Cerebellar nuclear complex (tissue), 1 donor: ENCODE data around the gene FMN1.

ENCODE experiments used
- DNase-seq, 2 experiments: peaks; one replicate each; lab custom pipeline; 2025; lab: John Stamatoyannopoulos, UW

Gene FMN1

DNA sequence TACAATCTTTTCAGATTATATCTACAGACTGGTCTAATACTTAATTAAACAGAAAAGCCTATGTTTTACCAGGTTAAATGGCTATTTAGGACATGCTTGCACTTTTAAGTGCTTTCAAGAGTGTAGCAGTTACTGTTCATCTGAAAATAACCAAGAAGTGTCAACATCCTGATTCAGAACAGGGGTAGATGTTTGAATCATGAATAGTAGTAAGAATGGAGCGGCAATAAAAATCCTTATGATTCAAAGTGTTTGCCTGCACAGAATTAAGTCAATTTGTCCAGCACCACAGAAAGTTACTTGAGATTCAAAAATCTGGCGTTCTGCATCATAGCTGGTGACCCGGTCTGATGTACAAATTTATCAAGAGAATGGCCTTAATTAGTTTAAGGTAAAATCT, 428.4 kb downstream of the FMN1 start:
- no peak for DNase-seq

DNA sequence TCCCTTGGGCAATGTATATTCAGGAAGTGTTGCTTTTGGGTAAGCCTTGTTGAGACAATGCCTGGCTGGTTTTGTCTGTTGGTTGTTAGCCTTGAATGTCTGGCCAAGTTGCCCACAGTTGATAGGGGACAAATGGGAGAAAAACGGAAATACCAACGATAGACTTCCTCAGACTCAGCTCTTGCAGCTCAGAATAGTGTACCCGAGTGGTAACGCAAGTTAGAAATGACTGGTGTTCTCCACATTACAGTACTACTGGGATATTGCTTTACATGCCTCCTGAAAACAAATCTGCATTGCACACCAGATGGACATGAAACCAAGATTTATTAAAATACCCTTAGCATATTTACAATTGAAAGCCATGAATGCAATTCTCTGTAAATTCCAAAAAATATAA, 429.3 kb downstream of the FMN1 start:
- no peak for DNase-seq

DNA sequence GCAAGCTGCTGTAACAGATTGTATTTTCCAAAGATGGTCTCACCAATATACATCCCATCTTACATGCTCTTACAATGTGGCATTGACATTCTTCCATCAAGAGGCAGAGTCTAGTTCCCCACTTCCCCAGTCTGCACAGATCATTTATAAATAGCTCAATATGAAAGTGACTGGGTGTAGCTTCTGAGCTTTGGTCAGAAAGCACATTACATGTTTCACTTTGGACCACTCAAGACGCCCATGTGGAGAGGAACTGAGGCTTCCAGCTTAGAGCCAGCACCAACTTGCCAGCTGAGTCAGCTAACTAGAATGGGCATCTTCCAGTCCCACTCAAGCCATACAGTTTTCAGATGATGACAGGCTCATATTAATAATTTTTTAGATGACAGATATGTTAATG, 431.2 kb downstream of the FMN1 start:
- no peak for DNase-seq

- no peak for DNase-seq
Measured at GRCh38 chr15:32757426-32757825, 437.1 kb downstream of the FMN1 start.

DNA sequence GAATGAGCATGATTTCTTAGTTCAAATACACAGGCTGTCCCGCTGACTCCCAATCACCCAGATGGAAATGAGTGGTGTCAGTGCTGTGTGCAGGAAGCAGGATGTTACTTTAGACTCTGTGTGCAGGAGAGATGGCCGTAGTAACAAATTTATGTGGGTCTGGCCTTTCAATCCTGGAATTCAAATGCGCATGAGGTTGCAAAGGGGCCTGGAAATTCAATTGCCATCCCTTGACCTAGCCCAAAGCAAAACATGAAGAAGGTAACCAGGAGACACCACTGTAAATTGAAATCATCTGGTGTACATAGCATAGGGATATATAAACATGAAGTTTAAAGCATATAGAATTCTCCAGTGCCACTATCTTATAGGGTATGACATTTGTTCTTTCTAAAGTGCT, 443.5 kb downstream of the FMN1 start:
- DNase-seq: no peak

- DNase-seq: no peak
Measured at GRCh38 chr15:32747921-32748342, 446.6 kb downstream of the FMN1 start.

- no peak for DNase-seq
Measured at GRCh38 chr15:32746116-32746857, 448.2 kb downstream of the FMN1 start.

GRCh38 chr15:32743411-32744140, 450.9 kb downstream of the FMN1 start:
- no peak for DNase-seq

DNA sequence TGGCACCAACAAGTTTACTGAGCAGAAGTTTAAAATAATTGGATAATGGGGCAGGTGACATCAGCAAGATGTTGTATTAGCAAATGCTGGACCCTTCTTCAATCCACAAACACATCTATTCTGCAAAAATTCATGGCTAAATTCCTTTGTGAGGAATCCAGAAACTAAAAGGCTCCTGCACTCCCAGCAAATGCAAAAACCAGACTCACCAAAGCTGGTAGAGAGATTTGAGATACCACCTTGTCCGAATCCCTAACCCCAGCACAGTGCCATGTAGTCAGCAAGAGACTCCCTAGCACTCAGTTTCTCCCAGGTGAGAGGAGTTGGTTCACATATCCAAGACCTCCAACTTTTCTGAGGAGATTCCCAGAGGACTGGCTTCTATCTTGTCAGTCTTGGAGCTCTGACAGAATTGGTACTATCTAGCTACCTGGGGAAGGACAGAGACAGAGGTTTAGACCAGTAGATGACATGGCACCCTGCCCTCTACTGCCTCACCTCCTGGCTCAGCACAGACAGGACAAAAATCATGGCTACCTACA, 454.9 kb downstream of the FMN1 start:
- DNase-seq: no peak

GRCh38 chr15:32738666-32739065, 455.8 kb downstream of the FMN1 start:
- DNase-seq: no peak

DNA sequence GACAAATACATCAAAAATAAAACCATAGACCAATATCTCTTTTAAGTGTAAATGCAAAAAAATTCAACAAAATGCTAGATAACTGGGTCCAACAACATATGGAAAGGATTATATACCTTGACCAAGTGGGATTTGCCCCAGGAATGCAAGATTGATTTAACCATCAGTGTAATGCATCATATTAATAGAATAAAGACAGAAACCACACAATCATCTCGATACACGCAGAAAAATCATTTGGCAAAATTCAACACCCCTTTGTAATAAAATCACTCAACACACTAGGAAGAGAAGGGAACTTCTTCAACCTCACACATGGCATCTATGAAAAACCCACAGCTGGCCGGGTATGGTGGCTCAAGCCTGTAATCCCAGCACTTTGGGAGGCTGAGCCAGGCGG, 457.2 kb downstream of the FMN1 start:
- no peak for DNase-seq

GRCh38 chr15:32736701-32737061, 457.8 kb downstream of the FMN1 start:
- no peak for DNase-seq

DNA sequence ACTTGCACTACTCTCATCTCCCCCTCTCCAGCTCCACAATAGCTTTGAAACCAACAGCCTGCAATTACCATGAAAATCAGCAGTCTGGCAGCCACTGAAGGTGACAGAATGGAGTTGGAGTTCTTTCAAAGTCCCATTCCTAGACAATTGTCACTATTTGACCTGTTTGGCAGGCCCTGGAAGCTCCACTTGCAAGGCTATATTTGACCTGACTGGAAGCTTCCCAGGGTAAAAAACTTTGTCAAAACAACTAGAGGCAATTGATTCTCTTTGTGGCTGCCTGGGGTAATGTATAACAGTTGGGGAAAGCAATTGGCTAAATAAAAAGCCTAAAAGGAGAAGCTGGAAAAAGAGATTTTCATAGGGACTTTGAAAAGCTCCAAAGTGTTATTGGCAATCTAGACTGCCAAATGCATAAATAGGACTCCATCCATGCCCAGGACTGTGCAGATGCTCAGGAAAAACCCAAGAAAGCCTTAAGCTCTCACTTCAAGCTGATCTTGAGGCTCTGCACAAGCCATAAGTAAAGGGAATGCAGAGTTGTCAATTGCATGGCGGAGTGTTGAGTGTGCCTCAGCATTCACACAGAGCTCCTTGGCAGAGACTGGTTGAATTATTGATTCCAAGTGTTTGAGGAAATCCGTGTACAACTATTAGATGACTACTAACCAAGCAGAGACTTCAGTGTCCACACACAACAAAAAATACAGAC, 458.4 kb downstream of the FMN1 start:
- no peak for DNase-seq

DNA sequence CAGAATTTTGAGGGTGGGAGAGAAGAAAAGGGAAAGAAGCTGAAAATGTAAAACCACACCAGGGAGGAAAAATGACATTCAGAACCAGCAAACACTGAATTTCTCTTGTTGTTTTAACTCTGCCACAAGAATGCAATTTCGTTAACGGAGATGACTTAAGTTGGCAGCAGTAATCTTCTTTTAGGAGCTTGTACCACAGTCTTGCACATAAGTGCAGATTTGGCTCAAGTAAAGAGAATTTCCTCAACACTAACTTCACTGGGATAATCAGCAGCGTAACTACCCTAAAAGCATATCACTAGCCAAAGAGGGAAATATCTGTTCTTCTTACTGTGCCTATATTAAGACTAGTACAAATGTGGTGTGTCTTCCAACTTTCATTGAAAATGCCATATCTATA, 461.2 kb downstream of the FMN1 start:
- no peak for DNase-seq

DNA sequence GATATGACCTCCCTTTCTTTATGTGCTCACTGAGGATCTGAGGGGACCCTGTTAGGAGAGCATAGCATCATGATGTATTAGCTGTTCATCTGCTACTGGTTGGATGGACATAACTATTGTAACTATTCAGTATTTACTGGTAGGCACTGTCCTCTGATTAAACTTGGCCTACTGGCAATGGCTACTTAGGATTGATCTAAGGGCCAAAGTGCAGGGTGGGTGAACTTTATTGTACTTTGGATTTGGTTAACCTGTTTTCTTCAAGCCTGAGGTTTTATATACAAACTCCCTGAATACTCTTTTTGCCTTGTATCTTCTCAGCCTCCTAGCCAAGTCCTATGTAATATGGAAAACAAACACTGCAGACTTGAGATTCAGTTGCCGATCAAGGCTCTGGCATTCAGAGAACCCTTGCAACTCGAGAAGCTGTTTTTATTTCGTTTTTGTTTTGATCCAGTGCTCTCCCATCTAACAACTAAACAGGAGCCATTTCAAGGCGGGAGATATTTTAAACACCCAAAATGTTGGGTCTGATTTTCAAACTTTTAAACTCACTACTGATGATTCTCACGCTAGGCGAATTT, 461.8 kb downstream of the FMN1 start:
- DNase-seq: no peak

DNA sequence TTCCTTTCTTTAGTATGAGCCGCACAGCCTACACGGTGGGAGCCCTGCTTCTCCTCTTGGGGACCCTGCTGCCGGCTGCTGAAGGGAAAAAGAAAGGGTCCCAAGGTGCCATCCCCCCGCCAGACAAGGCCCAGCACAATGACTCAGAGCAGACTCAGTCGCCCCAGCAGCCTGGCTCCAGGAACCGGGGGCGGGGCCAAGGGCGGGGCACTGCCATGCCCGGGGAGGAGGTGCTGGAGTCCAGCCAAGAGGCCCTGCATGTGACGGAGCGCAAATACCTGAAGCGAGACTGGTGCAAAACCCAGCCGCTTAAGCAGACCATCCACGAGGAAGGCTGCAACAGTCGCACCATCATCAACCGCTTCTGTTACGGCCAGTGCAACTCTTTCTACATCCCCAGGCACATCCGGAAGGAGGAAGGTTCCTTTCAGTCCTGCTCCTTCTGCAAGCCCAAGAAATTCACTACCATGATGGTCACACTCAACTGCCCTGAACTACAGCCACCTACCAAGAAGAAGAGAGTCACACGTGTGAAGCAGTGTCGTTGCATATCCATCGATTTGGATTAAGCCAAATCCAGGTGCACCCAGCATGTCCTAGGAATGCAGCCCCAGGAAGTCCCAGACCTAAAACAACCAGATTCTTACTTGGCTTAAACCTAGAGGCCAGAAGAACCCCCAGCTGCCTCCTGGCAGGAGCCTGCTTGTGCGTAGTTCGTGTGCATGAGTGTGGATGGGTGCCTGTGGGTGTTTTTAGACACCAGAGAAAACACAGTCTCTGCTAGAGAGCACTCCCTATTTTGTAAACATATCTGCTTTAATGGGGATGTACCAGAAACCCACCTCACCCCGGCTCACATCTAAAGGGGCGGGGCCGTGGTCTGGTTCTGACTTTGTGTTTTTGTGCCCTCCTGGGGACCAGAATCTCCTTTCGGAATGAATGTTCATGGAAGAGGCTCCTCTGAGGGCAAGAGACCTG, 463.5 kb downstream of the FMN1 start:
- DNase-seq: no peak

GRCh38 chr15:32729700-32730395, 464.7 kb downstream of the FMN1 start:
- DNase-seq: no peak

GRCh38 chr15:32723171-32723948, 471.2 kb downstream of the FMN1 start:
- DNase-seq: no peak

GRCh38 chr15:32722136-32722535, 472.4 kb downstream of the FMN1 start:
- no peak for DNase-seq

DNA sequence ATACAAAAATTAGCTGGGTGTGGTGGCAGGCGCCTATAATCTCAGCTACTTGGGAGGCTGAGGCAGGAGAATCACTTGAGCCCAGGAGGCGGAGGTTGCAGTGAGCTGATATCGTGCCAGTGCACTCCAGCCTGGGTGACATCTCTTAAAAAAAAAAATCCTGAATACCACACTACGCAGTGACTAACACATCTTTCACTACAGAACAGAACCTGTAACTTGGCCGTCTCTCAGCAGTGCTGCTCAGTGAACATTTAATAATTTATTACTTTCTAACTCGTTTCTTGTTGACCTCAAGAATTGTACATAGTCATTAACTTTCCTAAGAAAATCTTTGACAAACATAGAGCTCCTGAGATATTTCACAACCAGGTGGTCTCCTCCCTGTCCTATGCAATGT, 472.9 kb downstream of the FMN1 start:
- no peak for DNase-seq
